Superior temporal gyrus (tissue), 1 donor: ENCODE data around the gene NFIC.
"Not testable (repeated sequence)": the region's sequence is repeated elsewhere in the genome, so short reads cannot be mapped to it uniquely, and the experiment has no call there.

ENCODE experiments used
- DNase-seq: peaks from one replicate; pipeline ENCODE4 v3.0.0-alpha.2; 2016; ENCODE audit errors: extremely low spot score

The NFIC gene

GRCh38 chr19:3420909-3421619, 54.7 kb downstream of the NFIC start:
- DNase-seq: no peak

GRCh38 chr19:3421656-3422055, 55.3 kb downstream of the NFIC start:
- not testable (repeated sequence) for DNase-seq

- DNase-seq: no peak
Observed at GRCh38 chr19:3423183-3423829, 56.9 kb downstream of the NFIC start.

- no peak for DNase-seq
Observed at GRCh38 chr19:3426433-3426832, 60.0 kb downstream of the NFIC start.

- not testable (repeated sequence) for DNase-seq
Observed at GRCh38 chr19:3430366-3430680, 63.9 kb downstream of the NFIC start.

GRCh38 chr19:3431760-3432397, 65.5 kb downstream of the NFIC start:
- DNase-seq: no peak

- no peak for DNase-seq
Observed at GRCh38 chr19:3433313-3433712, 66.9 kb downstream of the NFIC start.

GRCh38 chr19:3433805-3434540, 67.6 kb downstream of the NFIC start:
- DNase-seq: no peak

- peak; percentile 92 for DNase-seq
Observed at GRCh38 chr19:3434630-3435553, 68.5 kb downstream of the NFIC start.

GRCh38 chr19:3440082-3440481, 73.7 kb downstream of the NFIC start:
- DNase-seq: no peak

- no peak for DNase-seq
Observed at GRCh38 chr19:3441089-3441985, 75.0 kb downstream of the NFIC start.

- no peak for DNase-seq
Observed at GRCh38 chr19:3441986-3442329, 75.6 kb downstream of the NFIC start.

- DNase-seq: no peak
Observed at GRCh38 chr19:3442487-3443071, 76.2 kb downstream of the NFIC start.

- DNase-seq: peak; percentile 43
Observed at GRCh38 chr19:3443840-3444694, 77.7 kb downstream of the NFIC start.

GRCh38 chr19:3444695-3445234, 78.4 kb downstream of the NFIC start:
- DNase-seq: no peak

- not testable (repeated sequence) for DNase-seq
Observed at GRCh38 chr19:3446657-3447056, 80.3 kb downstream of the NFIC start.

- no peak for DNase-seq
Observed at GRCh38 chr19:3448616-3449334, 82.4 kb downstream of the NFIC start.

- peak; percentile 33 for DNase-seq
Observed at GRCh38 chr19:3450796-3451411, 84.5 kb downstream of the NFIC start.
